ENCODE results near the gene FXYD2. TPM values are rescaled to one million over a fixed set of nuclear protein-coding genes. Genes with fewer than 3 reads are reported as not detected.

Gene FXYD2
- total and polyA plus RNA-seq, 2 of the 8 experiments (the other 6 are each of a cell fraction or from before 2014, with no cell fraction given), result 0.89 to 1.1 TPM

DNA sequence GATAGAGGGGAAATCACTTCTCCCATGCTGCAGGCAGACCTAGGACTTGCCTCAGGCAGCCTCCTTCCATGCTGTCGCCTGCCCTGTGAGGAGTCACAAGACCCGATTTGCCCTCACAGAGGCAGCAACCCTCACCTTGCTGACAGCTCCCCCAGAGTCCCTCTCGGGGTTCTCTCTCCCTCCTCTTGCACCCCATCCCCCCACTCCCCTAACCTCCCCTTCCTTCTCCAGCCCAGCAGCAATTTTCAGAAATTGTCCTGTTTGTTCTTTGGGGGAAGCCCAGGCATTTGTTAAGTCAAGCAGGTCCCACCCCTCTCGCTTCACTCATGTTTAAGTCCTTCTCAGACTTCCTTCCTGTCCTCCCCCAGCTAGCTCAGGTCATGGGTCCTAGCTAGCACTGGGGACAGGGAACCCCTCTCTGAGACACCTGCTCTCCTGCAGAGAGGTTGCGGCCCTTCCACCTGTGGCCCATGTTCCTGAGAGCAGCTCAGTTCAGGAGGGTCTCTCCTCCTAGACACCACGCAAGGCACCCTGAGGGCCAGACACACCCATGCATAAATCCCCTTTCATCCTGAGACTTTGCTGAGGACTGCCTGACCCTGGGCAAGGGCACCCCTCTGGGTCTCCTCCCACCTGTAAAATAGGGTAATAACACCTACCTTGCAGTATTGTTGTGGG is 6.3 kb upstream of the FXYD2 start (continued):
- TF ChIP-seq SRF (IDR thresholded peaks at IDR 0.05; ENCODE audit: low read depth, low read length), result no peak
- TF ChIP-seq BCL11A (IDR thresholded peaks at IDR 0.05; ENCODE audit: low read depth in 2 of 2, low read length in 2 of 2), result no peak
- TF ChIP-seq POLR2A (IDR thresholded peaks at IDR 0.05; ENCODE audit: control extremely low read depth in 1 of 2, low read depth in 2 of 2, low read length in 2 of 2), result no peak
- TF ChIP-seq RFX5 (IDR thresholded peaks at IDR 0.05; ENCODE audit: borderline replicate concordance, low read depth, low read length), result no peak
- TF ChIP-seq KDM4A (IDR thresholded peaks at IDR 0.05; ENCODE audit: low read depth, low read length, severe bottlenecking), result no peak
